ENCODE data around the gene GOLT1B. TPM values are rescaled to one million over a fixed set of nuclear protein-coding genes. Genes with fewer than 3 reads are reported as not detected.
"Not testable (repeated sequence)": the region's sequence is repeated elsewhere in the genome, so short reads cannot be mapped to it uniquely, and the experiment has no call there.

The GOLT1B gene, protein sequence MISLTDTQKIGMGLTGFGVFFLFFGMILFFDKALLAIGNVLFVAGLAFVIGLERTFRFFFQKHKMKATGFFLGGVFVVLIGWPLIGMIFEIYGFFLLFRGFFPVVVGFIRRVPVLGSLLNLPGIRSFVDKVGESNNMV
- 57.5 and 102 TPM in 2 replicates for total RNA-seq (2014; rRNA removed; shearing (Covaris generic))

GRCh38 chr12:21501258-21502163, at the start of gene GOLT1B, which contains the start of gene RECQL:
Gene GOLT1B, plus strand, starts transcription at chr12:21501789. Its CDS starts 135 bp downstream, at chr12:21501924.
Gene RECQL, minus strand, starts transcription at chr12:21501635. Its CDS starts 2,065 bp downstream, at chr12:21499570.
- peak; percentile 97 for DNase-seq (ENCODE audit: low spot score)

DNA sequence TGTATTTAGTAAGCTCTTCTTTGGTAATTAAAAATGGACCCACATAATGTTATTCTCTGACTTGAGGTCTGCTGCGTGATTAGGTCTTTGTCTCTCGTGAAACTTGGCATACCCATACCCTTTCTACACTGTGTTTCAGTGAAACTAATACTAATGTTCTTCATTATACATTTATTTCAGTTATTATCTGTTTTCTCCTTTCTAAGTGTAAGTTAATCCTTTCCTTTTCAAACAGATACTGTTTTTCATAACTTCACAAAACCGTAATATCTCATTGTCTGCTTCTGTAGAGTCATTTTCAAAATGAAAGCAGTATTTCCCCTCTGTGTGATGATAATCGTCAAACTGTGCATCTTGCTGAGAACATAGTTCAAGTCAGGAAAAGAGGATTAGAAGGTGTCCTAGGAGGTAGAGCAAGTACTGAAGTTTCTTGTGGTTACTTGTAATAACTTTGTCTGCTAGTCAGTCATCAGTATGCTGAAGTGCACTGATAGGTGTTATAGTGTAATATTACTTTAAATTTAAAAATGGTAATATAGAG, 48.2 kb upstream of the GOLT1B start:
- no peak for DNase-seq (ENCODE audit: low spot score)

DNA sequence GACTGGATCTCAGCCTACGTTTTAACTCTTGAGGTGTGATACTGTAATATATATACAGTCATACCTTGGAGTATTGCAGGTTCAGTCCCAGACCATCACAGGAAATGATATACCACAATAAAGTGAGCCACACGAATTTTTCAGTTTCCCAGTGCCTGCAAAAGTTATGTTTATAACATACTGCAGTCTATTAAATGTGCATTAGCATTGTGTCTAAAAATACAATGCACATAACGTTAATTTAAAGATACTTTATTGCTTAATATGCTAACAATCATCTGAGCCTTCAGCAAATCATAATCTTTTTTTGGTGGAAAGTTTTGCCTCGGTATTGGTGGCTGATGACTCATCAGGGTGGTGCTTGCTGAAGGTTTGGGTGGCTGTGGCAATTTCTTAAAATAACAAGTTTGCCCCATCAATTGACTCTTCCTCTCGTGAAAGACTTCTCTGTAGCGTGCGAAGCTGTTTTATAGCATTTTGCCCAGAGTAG, 45.3 kb upstream of the GOLT1B start:
- DNase-seq (ENCODE audit: low spot score): peak; percentile 7

DNA sequence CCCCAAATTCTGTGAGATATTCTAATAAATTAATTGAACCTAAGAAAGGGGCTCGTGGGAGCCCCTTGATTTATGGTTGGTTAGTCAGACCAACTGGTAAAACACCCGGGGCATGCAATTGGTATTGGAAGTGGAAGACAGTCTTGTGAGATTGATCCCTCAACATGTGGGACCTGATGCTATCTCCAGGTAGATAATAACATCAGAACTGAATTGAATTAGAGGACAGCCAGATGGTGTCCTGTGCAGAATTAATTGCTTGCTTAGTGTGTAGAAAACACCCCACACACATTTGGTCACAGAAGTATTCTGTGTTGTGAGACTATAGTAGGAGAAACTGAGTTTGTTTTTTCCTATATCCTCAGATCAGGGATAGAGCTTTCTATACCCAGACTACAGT, 42.1 kb upstream of the GOLT1B start:
- no peak for DNase-seq (ENCODE audit: low spot score)

DNA sequence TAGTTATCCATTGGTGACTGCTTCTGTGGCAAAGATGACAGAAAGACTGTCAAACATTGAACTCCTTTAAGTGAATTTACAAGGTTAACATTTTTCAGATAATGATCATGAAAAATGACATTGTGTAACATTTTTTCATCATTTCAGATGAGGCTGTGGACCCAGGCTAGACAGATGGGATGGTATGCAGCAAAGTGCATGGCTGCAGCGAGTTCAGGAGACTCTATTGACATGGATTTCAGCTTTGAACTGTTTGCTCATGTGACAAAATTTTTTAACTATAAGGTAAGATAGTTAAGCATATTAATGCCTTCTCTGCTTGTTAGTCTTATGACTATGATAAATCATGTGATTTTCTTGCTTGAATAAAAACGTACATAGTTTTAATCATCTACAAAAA, 34.3 kb upstream of the GOLT1B start:
- not testable (repeated sequence) for DNase-seq (ENCODE audit: low spot score)

DNA sequence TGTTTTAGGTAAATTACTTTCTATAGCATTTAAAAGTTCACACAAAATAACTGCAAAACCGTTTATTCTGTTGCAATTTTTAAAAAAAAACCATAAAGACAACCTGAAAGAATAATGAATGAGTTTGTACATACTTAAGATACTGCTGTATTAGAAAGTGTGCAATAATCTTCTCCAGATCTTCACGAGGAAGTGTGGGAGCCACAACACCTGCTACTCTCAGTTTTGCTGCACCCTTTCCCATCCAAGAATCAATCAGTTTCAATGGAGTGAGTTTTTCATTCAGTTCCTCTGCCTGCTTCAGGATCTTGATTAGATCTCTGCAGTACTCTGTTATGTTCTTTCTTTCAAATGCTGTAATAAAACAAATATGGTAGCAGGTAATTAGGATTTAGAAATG, 30.3 kb upstream of the GOLT1B start:
- DNase-seq (ENCODE audit: low spot score): no peak

DNA sequence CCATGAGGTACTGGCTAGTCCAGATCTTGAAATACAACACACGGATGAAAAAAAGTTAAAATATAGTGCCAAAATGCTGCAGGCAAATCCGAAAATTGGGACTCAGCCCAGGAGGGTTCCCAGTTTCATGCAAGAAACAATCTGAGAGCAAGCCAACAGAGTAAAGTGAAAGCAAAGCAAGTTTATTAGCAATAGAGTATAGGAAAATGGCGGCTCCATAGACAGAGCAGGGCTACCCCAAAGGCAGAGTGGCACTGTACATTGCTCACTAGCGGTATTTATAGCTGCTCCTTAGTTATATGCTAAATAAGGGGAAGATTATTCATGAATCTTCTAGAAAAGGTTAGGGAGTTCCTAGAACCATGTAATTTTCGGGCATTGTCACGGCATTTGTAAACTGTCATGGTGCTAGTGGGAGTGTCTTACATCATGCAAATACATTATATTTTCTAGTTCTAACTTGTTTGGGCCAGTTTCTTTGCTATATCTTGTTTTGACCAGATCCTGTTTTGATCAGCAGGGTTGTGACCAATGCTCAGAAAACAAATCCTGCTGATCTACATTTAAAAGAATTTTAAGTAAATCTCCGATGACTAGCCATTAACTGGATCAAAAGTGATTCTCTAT, 29.3 kb upstream of the GOLT1B start:
- no peak for DNase-seq (ENCODE audit: low spot score)

DNA sequence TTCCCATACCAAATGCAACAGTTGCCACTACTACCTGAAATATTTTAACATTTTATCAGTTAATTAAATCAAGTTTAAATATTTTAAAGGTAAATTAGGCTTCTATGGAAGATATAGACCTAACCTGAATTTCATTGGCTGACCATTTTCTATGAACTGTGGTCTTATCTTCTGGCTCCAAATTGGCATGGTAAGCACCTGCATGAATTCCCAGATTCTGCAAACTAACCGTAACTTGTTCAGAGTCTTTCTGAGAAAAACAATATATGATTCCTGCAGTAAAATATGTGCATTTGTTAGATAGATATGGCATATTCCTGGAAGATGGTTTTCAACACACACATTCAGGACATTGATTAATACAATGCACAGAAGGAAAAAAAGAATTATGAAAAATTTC, 26.0 kb upstream of the GOLT1B start:
- no peak for DNase-seq (ENCODE audit: low spot score)

DNA sequence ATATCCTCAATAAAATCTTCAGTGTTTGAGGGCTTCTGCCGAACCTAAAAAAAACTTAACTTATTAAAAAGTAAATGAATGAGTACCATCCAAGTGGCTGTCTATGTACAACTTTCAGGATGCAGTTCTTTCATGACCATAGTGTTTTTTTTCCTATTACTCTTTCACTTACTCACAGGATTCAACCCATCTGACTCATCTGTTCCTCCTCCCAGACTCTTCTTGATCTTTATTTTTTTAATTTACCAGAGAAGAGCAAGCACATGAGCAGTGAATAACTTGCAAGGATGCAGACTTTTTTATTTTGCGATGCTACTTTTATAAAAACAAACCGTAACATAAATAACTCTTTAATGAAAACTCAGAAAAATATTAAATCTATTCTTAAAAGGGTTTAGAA, 24.6 kb upstream of the GOLT1B start:
- peak; percentile 53 for DNase-seq (ENCODE audit: low spot score)

- DNase-seq (ENCODE audit: low spot score): no peak
Measured at GRCh38 chr12:21478756-21479455, 22.7 kb upstream of the GOLT1B start.

- no peak for DNase-seq (ENCODE audit: low spot score)
Measured at GRCh38 chr12:21483531-21483930, 18.1 kb upstream of the GOLT1B start.

DNA sequence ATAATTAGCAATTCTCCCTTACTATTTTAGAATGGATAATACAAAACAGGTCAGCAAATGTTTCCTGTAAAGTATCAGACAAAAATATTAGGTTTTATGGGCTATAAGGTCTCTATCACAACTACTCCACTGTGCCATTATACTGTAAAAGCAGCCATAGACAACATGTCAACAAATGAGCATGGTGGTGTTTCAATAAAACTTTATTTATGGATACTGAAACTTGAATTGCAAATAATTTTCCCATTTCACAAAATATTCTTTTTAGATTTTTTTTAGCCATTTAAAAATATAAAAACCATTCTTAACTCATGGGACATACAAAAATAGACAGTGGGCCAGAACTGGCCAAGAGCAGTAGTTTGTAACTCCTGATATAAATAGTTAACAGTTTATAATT, 15.6 kb upstream of the GOLT1B start:
- no peak for DNase-seq (ENCODE audit: low spot score)

GRCh38 chr12:21499765-21500164, 1.8 kb upstream of the GOLT1B start:
- DNase-seq (ENCODE audit: low spot score): no peak

DNA sequence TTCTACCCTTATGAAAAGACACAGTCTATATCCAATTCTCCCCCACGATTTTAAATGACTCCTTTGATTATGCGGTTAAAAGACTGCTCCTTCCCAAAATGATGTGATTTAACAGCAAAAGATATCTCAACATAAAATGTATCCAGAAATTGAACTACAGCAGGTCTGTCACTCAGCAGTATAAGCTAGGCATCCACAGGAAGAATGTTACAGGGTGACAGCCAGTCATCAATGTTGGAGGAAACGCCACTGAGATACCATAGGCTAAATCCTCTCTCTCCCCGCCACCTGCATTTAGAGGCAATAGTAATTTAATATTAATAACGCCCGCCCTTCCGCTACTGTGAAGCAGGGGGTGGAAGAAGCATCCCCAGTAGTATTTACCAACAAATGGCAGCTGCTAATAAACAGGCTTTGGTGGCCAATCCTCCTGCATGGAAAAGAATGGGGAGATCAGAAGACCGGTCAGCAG, 767 bp upstream of the GOLT1B start:
- DNase-seq (ENCODE audit: low spot score): no peak

- peak; percentile 3 for DNase-seq (ENCODE audit: low spot score)
Measured at GRCh38 chr12:21502164-21502496, 541 bp downstream of the GOLT1B start.

DNA sequence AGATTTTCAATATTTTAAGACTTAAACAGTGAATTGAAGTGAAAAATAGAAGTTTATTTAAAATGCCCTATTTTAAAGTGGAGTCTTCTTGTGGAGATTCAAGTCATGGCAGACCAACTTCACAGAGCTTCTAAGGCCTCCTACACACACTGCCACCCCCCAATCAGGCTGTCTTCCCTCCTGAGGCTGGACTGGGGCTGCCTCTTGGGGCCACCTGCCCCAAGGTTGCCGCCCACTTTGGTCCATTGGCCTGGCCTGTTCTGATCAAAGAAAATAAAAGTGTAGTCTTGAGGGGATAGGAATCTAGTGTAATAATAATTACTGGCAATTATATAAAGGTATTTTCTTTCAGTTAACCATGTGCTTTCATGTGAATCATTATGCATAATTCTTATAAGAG, 1.3 kb downstream of the GOLT1B start:
- DNase-seq (ENCODE audit: low spot score): no peak

- DNase-seq (ENCODE audit: low spot score): no peak
Measured at GRCh38 chr12:21505888-21506287, 4.3 kb downstream of the GOLT1B start.

DNA sequence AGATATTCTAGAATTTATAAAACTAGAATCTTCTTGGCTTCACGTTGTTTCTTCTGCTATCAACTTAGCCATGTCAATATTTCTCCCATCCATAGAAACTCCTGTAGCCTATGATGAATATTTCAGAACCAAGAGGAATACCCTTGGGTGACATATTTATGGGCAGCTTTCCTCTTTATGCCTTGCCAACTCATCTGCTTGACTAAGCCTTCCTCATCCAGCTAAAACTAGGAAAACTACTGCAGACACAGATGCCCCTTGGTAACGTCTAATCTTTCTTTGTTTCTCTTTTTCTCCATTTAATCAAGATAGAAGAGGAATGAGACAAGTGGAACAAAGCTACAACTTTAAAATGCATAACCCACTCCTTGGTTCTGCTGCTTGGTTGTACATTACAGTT, 6.3 kb downstream of the GOLT1B start:
- no peak for DNase-seq (ENCODE audit: low spot score)

DNA sequence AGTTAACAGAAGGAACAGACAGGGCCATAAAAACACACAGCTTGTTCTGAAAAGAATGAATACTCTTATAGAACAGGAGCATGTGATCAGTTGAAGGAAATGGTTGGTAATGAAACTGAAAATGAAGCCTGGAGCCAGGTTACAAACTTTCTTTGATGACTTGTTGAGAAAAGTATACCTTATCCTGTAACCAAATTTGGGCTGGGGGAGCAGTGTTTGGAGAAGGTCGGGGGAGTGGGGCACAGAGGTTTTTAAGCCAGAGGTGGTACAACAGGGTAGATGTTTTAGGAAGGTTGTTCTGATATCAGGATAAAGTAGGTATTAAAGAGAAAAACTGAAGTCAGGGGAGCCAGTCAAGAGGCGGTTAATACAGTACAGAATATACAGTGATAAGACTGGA, 8.2 kb downstream of the GOLT1B start:
- DNase-seq (ENCODE audit: low spot score): no peak

- DNase-seq (ENCODE audit: low spot score): no peak
Measured at GRCh38 chr12:21516281-21516680, 14.7 kb downstream of the GOLT1B start.

DNA sequence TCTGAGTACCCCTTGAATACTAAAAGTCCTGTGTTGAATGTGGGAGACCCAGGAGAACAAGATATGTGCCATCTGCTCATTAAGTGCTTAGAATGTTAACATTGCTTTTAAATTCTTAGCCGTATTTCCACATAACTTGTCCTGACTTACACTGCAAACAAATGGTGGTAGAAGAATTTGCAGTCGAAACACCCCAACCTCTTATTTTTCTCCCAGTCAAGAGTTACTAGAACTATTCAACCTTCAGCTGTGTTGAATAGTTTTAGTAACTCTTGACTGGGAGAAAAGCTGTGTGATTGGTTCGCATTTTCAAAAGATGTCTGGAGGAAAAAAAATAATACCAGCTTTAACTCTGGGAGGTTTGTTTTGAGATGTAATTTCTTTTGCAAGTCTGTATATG, 16.9 kb downstream of the GOLT1B start:
- DNase-seq (ENCODE audit: low spot score): no peak

DNA sequence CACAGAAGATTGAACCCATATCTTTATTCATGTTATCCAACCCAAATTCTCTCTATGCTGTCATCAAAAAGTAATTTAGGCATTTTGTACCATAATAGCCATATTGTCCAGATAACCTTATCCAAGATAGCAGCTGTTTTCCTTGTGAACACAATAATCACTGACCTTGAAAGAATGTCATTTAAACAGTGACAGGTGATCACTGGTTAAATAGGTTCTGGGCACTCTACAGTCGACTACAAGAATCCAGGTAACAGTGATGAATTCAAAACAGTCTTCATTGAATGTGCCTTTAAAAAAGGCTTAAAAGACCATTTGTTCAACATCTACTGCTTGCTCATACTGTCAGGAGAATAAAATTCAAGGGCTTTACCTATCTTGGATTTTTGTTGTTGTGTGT, 20.0 kb downstream of the GOLT1B start:
- DNase-seq (ENCODE audit: low spot score): no peak
